ENCODE data around the gene ARRDC2.

Gene ARRDC2

DNA sequence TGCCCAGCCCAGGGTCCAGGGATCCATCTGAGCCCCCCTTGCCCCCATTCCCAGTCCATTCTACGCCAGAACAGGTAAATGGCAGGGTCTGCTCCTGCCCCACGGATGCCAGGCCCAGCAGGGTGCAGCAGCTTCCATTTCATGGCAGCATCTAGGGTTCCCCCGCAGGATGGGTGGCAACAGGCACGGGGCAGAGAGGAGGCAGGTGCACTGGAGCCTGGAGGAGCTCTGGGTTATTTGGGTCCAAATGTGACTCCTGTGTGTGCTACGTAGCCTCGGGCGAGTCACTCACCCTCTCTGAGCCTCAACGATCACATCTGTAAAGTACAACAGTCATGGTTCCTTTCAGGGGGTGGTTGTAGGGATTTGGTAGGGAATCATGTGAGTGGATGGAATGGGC lies 51.3 kb downstream of the ARRDC2 start:
- no peak for DNase-seq

DNA sequence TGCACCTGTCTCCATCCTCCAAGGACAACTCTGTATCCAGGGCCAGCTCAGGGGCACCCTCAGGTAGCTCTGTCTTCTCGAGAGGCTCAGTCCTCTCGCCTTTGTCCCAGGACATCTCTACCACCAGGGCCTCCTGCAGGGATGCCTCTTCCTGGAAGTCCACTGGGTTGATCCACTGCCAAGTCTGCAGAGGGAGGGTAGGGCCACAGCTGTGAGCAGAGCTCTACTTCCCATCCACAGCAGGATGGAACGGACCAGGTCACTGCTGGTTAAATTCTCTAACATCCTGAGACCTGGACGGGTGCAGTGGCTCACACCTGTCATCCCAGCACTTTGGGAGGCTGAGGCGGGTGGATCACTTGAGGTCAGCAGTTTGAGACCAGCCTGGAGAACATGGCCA lies 51.9 kb downstream of the ARRDC2 start:
- DNase-seq = no peak

DNA sequence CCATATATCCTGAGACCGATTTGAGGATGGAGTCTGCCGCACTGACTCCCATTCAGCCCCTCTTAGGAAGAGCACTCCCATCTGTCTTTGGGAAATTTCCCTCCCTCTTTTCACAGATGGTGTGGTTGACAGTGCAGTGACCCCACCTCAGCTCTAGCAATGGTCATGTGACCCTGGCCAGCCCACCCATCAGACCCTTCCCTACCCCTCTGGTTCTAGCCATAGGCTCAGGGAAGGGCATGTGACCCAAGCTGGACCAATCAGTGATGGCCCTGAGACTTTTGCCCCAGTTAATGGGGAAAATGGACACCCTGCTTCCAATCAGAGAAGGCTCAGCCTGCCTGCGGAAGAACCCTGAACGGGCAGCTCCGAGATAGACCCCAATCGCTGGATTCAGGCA lies 52.5 kb downstream of the ARRDC2 start:
- no peak for DNase-seq

DNA sequence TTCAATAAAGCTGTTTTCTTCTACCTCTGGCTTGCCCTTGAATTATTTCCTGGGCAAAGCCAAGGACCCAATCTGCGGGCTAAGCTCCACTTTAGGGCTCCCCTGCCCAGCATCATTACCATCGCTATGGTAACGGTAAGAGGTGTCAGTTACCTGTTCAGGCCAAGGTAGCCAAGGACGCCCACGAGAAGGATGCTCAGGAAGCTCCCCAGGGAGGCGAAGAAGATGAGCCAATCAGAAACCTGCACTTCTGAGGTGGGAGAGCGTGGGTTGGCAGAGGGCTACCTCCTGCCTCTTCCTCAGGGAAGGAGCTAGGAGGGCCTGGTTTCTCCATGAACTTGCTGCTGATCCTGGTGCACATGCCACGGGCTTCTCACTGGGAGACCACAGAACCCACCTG lies 54.1 kb downstream of the ARRDC2 start:
- DNase-seq = no peak

DNA sequence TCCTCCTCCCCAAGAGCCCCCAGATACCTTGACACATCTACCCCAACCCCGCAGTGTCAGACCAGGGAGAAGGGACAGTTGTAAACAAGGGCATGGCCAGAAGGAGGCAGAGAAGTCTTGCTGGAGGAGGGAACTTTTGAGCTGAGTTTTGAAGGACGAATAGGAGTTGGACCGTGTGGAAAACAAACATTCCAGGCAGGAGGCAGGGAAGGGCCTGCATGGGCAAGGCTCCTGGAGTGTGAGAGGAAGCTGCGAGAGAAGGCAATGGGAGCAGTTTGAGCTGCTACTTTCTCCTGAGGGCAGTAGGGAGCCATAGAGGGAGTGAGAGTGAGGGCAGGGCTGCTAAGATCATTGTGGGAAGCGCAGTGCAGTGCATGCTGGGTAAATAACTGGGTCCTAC lies 55.5 kb downstream of the ARRDC2 start:
- peak in 1 of 2 donors; percentile 43 for DNase-seq
